ENCODE data around the gene RCAN1.

RCAN1 gene

GRCh38 chr21:34510148-34511142 is 104.5 kb downstream of the RCAN1 start (continued):
- TF ChIP-seq PRDM4 (tag by site-specific recombination; IDR thresholded peaks at IDR 0.05) = peak; percentile 98
- TF ChIP-seq ZNF626 (tag by site-specific recombination; IDR thresholded peaks at IDR 0.05) = no peak
- no peak for TF ChIP-seq ZNF292 (tag by site-specific recombination; IDR thresholded peaks at IDR 0.05; ENCODE audit: borderline replicate concordance, low read depth)
- TF ChIP-seq ZNF654 (tag by site-specific recombination; IDR thresholded peaks at IDR 0.05; ENCODE audit: low read depth) = peak; percentile 83
- no peak for TF ChIP-seq ELK4 (IDR thresholded peaks at IDR 0.05; ENCODE audit: borderline replicate concordance, low read depth, low read length)

GRCh38 chr21:34509151-34509550 is 105.8 kb downstream of the RCAN1 start:
- no peaks in the 10 kb centered on the region for H3K9me3 ChIP-seq (ENCODE audit: control insufficient read depth, insufficient read depth, low read depth, low read length)
- H3K36me3 ChIP-seq (ENCODE audit: control insufficient read depth in 2 of 2, insufficient read depth in 1 of 2, low read length in 2 of 2) = no peaks in the 10 kb centered on the region
- peak; percentile 85 for TF ChIP-seq ZNF10 (tag by site-specific recombination; IDR thresholded peaks at IDR 0.05)
- no peak for TF ChIP-seq ZNF639 (tag by site-specific recombination; IDR thresholded peaks at IDR 0.05)
- no peak for TF ChIP-seq ZNF645 (tag by site-specific recombination; IDR thresholded peaks at IDR 0.05)
- no peak for TF ChIP-seq ZBTB11 (tag by site-specific recombination; conservative IDR thresholded peaks at IDR 0.05; ENCODE audit: low read depth)
- CTCF ChIA-PET = interaction anchor here (0.6 to 11.4 kb wide), 11 partner anchors 9 to 1525 kb away, joined by 3 to 159 read pairs (median 6); no protein-coding TSS in a partner anchor
- H3K27ac ChIP-seq (ENCODE audit: extremely low read depth, low read depth, low read length) = no peak overlapping the region
- H3K4me1 ChIP-seq (ENCODE audit: control insufficient read depth, insufficient read depth, low read length) = no peaks in the 10 kb centered on the region
- H3K4me3 ChIP-seq (ENCODE audit: low read depth, low read length) = no peak overlapping the region
- POLR2A ChIA-PET = no interaction called here

GRCh38 chr21:34504595-34504994 is 110.3 kb downstream of the RCAN1 start:
- POLR2A ChIA-PET = no interaction called here
- CTCF ChIA-PET = interaction anchor here (1.2 kb wide), 1 partner anchor 98 kb away, joined by 4 read pairs; no protein-coding TSS in a partner anchor
- H3K4me3 ChIP-seq (ENCODE audit: low read depth, low read length) = no peak overlapping the region
- no peak for TF ChIP-seq ZNF658 (tag by site-specific recombination; IDR thresholded peaks at IDR 0.05)
- no peak for TF ChIP-seq ZNF510 (tag by site-specific recombination; IDR thresholded peaks at IDR 0.05; ENCODE audit: insufficient replicate concordance)
- H3K36me3 ChIP-seq (ENCODE audit: control insufficient read depth in 2 of 2, insufficient read depth in 1 of 2, low read length in 2 of 2) = no peaks in the 10 kb centered on the region
- no peaks in the 10 kb centered on the region for H3K9me3 ChIP-seq (ENCODE audit: control insufficient read depth, insufficient read depth, low read depth, low read length)
- H3K27ac ChIP-seq (ENCODE audit: extremely low read depth, low read depth, low read length) = no peak overlapping the region
- no peaks in the 10 kb centered on the region for H3K4me1 ChIP-seq (ENCODE audit: control insufficient read depth, insufficient read depth, low read length)
